Right lobe of liver (tissue), 4 donors: ENCODE measurements around the gene ACSL6.

Experiments
- CTCF ChIP-seq, 4 donors: fragments of 200-600 bp in 3 of 4; fragments of 450-650 bp in 1 of 4; IDR thresholded peaks; one replicate each; pipeline versions ENCODE4 v1.5.1 to v1.8.0; 2016 to 2022; ENCODE audit warnings: antibody characterized with exemption in 4 of 4, mild to moderate bottlenecking in 2 of 4
- POLR2A ChIP-seq: fragments of 450-650 bp; IDR thresholded peaks from one replicate; pipeline ENCODE4 v1.6.1; 2017; ENCODE audit warnings: antibody characterized with exemption, mild to moderate bottlenecking
- donor health status: DM: no; HTN: no; CAD: no.
- donor health status: DM: no; HTN: no; CAD: no.
- donor health status: DM: no; HTN: yes; CAD: no.

GRCh38 chr5:131914472-131914871, 97.0 kb downstream of the ACSL6 start:
- no peak for TF ChIP-seq CTCF (IDR thresholded peaks at IDR 0.05)
- no peak for TF ChIP-seq POLR2A
